SU-DHL-6 (cell line): ENCODE measurements around the gene SUSD4.

ENCODE experiments used
- CTCF ChIP-seq: fragments of 200-600 bp; sonication (generic); IDR thresholded peaks from one replicate; pipeline ENCODE4 v1.5.1; 2017; ENCODE audit warnings: antibody characterized with exemption, mild to moderate bottlenecking, low read length, moderate library complexity; ENCODE audit not compliant: insufficient read depth, poor library complexity, severe bottlenecking
- EZH2phosphoT487 ChIP-seq: fragments of 200-600 bp; sonication (generic), shearing (Covaris generic); conservative IDR thresholded peaks from 2 replicates; pipeline ENCODE4 v1.6.1; 2018; ENCODE audit warnings: mild to moderate bottlenecking, antibody characterized with exemption, low read length, moderate library complexity, mixed read lengths

- TF ChIP-seq CTCF (no peak), EZH2phosphoT487 (no peak)
These were observed 59.0 kb downstream of the SUSD4 start for GRCh38 chr1:223304931-223305330.
